A673 (cell line): ENCODE data around the gene EHMT1. TPM values are rescaled to one million over a fixed set of nuclear protein-coding genes. Genes with fewer than 3 reads are reported as not detected.

Experiments
- BruUV-seq: library from RNA; stranded (reverse); fragments of 400-500 nt; replicated peaks from 2 replicates; lab custom pipeline; 2021; lab: Mats Ljungman, UMichigan
- CTCF ChIA-PET: fragments of 300-600 bp; sonication (Branson Sonifier 250); formaldehyde crosslinking; loops from one replicate; lab custom pipeline; 2022; ENCODE audit warnings: antibody characterized with exemption; lab: Charles Lee
- POLR2A ChIA-PET: fragments of 300-600 bp; sonication (Branson Sonifier 250); formaldehyde crosslinking; loops from one replicate; lab custom pipeline; 2022; ENCODE audit warnings: antibody characterized with exemption; ENCODE audit not compliant: low non-redundant PET; lab: Charles Lee
- DNase-seq: peaks from one replicate; pipeline ENCODE4 v3.0.0-alpha.2; 2015; ENCODE audit warnings: low spot score
- H3K27ac ChIP-seq: fragments of 200-600 bp; sonication (generic); 2 replicates; pipeline ENCODE4 v1.5.1; 2016; ENCODE audit warnings: mixed run types, low read depth, mild to moderate bottlenecking, mixed read lengths, antibody characterized with exemption, low read length; ENCODE audit not compliant: poor library complexity, severe bottlenecking
- H3K27me3 ChIP-seq: fragments of 200-600 bp; sonication (generic); replicated peaks from 2 replicates; pipeline ENCODE4 v1.6.1; 2017; ENCODE audit warnings: mixed run types, low read depth, mild to moderate bottlenecking, mixed read lengths, antibody characterized with exemption, low read length; ENCODE audit not compliant: insufficient read depth, poor library complexity
- H3K36me3 ChIP-seq: fragments of 200-600 bp; sonication (generic); 2 replicates; pipeline ENCODE4 v1.6.1; 2016; ENCODE audit warnings: mixed run types, mild to moderate bottlenecking, mixed read lengths, antibody characterized with exemption, low read length; ENCODE audit not compliant: insufficient read depth, poor library complexity, severe bottlenecking
- H3K4me1 ChIP-seq: fragments of 200-600 bp; sonication (generic); 2 replicates; pipeline ENCODE4 v1.6.1; 2017; ENCODE audit warnings: mixed run types, mild to moderate bottlenecking, mixed read lengths, antibody characterized with exemption, low read length; ENCODE audit not compliant: insufficient read depth, poor library complexity, severe bottlenecking
- H3K4me3 ChIP-seq: fragments of 200-600 bp; sonication (generic); 2 replicates; pipeline ENCODE4 v1.5.1; 2016; ENCODE audit warnings: low read depth, mixed run types, mild to moderate bottlenecking, mixed read lengths, low read length; ENCODE audit not compliant: poor library complexity, severe bottlenecking
- H3K9me3 ChIP-seq: fragments of 200-600 bp; sonication (generic); 2 replicates; pipeline ENCODE4 v1.6.1; 2016; ENCODE audit warnings: mixed run types, low read depth, mild to moderate bottlenecking, mixed read lengths, antibody characterized with exemption, low read length; ENCODE audit not compliant: poor library complexity, severe bottlenecking
- CTCF ChIP-seq: fragments of 300-800, 200-600 bp; sonication (generic); conservative IDR thresholded peaks from 2 replicates; pipeline ENCODE4 v1.5.1; 2017; ENCODE audit warnings: low read depth, mild to moderate bottlenecking, antibody characterized with exemption, low read length, moderate library complexity, mixed read lengths
- EZH2 ChIP-seq: fragments of 200-600 bp; sonication (generic); IDR thresholded peaks from 2 replicates; pipeline ENCODE4 v1.6.1; 2017; ENCODE audit warnings: borderline replicate concordance, low read depth, mild to moderate bottlenecking, mixed read lengths, antibody characterized with exemption, low read length; ENCODE audit not compliant: poor library complexity, severe bottlenecking
- intact Hi-C: fragments of 100-400 bp; cut with micrococcal nuclease; formaldehyde crosslinking; loops from one replicate; pipeline ENCODE4 v1.10.0; 2022; ENCODE audit not compliant: unreplicated experiment
- total RNA-seq: library from RNA; stranded (reverse); gene quantifications from 2 replicates; pipeline ENCODE4 v1.2.3, GENCODE V29; 2021

The EHMT1 gene
- total RNA-seq, 1 experiment from 2014 or later: 115 TPM

- ChIA-PET CTCF (no interaction called here), POLR2A (no interaction called here)
- no peak overlapping the region for H3K4me3 ChIP-seq
- H3K27me3 ChIP-seq: no peaks in the 10 kb centered on the region
- intact Hi-C loops: no loop called here
- no peak for TF ChIP-seq EZH2
- no peak for TF ChIP-seq CTCF
- no peak overlapping the region for H3K27ac ChIP-seq
- no peak for DNase-seq
- H3K36me3 ChIP-seq: no peaks in the 10 kb centered on the region
- H3K4me1 ChIP-seq: no peaks in the 10 kb centered on the region
- BruUV-seq: no TSS peak
- peaks cover 7% of the 10 kb centered on the region for H3K9me3 ChIP-seq
Measured at GRCh38 chr9:137703842-137704508, 85.2 kb downstream of the EHMT1 start.

- CTCF ChIA-PET: no interaction called here
- DNase-seq: no peak
- no peak overlapping the region for H3K27ac ChIP-seq
- H3K36me3 ChIP-seq: no peaks in the 10 kb centered on the region
- intact Hi-C loops: no loop called here
- H3K9me3 ChIP-seq: peaks cover 7% of the 10 kb centered on the region
- TF ChIP-seq CTCF (no peak), EZH2 (no peak)
- H3K4me1 ChIP-seq: no peaks in the 10 kb centered on the region
- BruUV-seq: no TSS peak
- H3K27me3 ChIP-seq: no peaks in the 10 kb centered on the region
- H3K4me3 ChIP-seq: no peak overlapping the region
- POLR2A ChIA-PET: no interaction called here
Measured at GRCh38 chr9:137705443-137705863, 86.6 kb downstream of the EHMT1 start.

GRCh38 chr9:137705906-137706305, 87.1 kb downstream of the EHMT1 start:
- POLR2A ChIA-PET: no interaction called here
- Histone ChIP-seq H3K9me3 (peaks cover 7% of the 10 kb centered on the region), H3K36me3 (no peaks in the 10 kb centered on the region), H3K4me1 (no peaks in the 10 kb centered on the region), H3K4me3 (no peak overlapping the region), H3K27ac (no peak overlapping the region), H3K27me3 (no peaks in the 10 kb centered on the region)
- intact Hi-C loops: no loop called here
- no peak for DNase-seq
- CTCF ChIA-PET: no interaction called here
- TF ChIP-seq CTCF (no peak), EZH2 (no peak)
- BruUV-seq: no TSS peak
